DND-41 (cell line): ENCODE measurements around the gene GRIN2A.

Experiments used
- ATAC-seq: fragments of 200-7000 bp; cut with Tn5 transposase; 3 replicates; pipeline ENCODE4 v1.9.1; 2021; ENCODE audit warnings: low read depth; ENCODE audit not compliant: insufficient read depth
- DNase-seq: peaks from one replicate; pipeline ENCODE4 v3.0.0-alpha.2; 2020
- H2AFZ ChIP-seq: 2 replicates; pipeline ENCODE4 v1.6.0; 2012; ENCODE audit warnings: low read depth, low read length
- H3K27ac ChIP-seq: 2 replicates; pipeline ENCODE4 v1.5.1; 2012; ENCODE audit warnings: low read length, inconsistent platforms
- H3K27me3 ChIP-seq: fragments of 200-600 bp; sonication (generic); 2 replicates; pipeline ENCODE4 v1.6.0; 2012; ENCODE audit warnings: low read length, mild to moderate bottlenecking, inconsistent platforms; ENCODE audit not compliant: insufficient read depth, poor library complexity
- H3K36me3 ChIP-seq: 2 replicates; pipeline ENCODE4 v1.5.1; 2012; ENCODE audit warnings: low read length, inconsistent platforms; ENCODE audit not compliant: insufficient read depth
- H3K4me1 ChIP-seq: 2 replicates; pipeline ENCODE4 v1.5.1; 2012; ENCODE audit warnings: mild to moderate bottlenecking, low read length; ENCODE audit not compliant: insufficient read depth
- H3K4me2 ChIP-seq: 2 replicates; pipeline ENCODE4 v1.6.0; 2012; ENCODE audit warnings: mild to moderate bottlenecking, moderate library complexity, low read length, inconsistent platforms; ENCODE audit not compliant: insufficient read depth
- H3K4me3 ChIP-seq, 2 experiments: fragments of 200-600 bp in 1 of 2; shearing (Covaris generic) in 1 of 2; 2 replicates each; pipeline ENCODE4 v1.5.1; 2012 to 2016; ENCODE audit warnings: inconsistent platforms in 2 of 2, low read length in 2 of 2, mild to moderate bottlenecking in 2 of 2, low read depth in 1 of 2, moderate library complexity in 1 of 2
- H3K79me2 ChIP-seq: 2 replicates; pipeline ENCODE4 v1.6.0; 2012; ENCODE audit warnings: low read length, inconsistent platforms; ENCODE audit not compliant: insufficient read depth
- H3K9ac ChIP-seq: 2 replicates; pipeline ENCODE4 v1.6.0; 2012; ENCODE audit warnings: low read depth, mild to moderate bottlenecking, inconsistent platforms, low read length, moderate library complexity
- H3K9me3 ChIP-seq: 2 replicates; pipeline ENCODE4 v1.5.1; 2012; ENCODE audit warnings: low read length, moderate library complexity, mild to moderate bottlenecking, inconsistent platforms; ENCODE audit not compliant: insufficient read depth, severe bottlenecking
- H4K20me1 ChIP-seq: 2 replicates; pipeline ENCODE4 v1.6.0; 2012; ENCODE audit warnings: low read length; ENCODE audit not compliant: insufficient read depth
- EZH2 ChIP-seq: IDR thresholded peaks from 3 replicates; pipeline ENCODE4 v1.6.1; 2012; ENCODE audit warnings: borderline replicate concordance, low read depth, mild to moderate bottlenecking, moderate library complexity, low read length, inconsistent platforms; ENCODE audit not compliant: severe bottlenecking
- TF ChIP-seq, protein P1 (sequence below): IDR thresholded peaks from 2 replicates; pipeline ENCODE4 v1.5.1; 2012; ENCODE audit warnings: borderline replicate concordance, low read length, moderate library complexity, mild to moderate bottlenecking; ENCODE audit not compliant: poor library complexity, severe bottlenecking; ENCODE audit errors: extremely low read depth

GRIN2A gene

DNA sequence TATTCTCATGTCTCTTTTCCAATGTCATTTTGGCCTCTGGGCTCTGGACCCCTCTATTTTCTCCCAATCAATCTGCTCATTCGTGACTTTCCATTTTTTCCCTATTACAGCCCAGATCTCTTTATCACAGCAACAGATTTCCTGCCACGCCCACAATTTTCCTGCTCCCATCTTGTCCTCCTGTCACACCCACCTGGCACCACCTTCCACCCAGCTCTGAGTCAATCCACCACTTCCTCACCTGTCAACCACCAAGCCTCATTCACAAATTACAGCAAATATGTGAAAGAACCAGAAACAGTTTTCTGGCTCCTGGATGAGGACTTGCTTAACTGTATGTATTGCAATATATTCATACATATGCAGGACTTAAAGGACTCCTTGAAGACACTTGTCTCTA, 311.3 kb downstream of the GRIN2A start:
- Histone ChIP-seq H3K27ac (no peak overlapping the region), H3K9me3 (no peaks in the 10 kb centered on the region), H3K4me3 (no peak overlapping the region), H3K27me3 (peaks cover 4% of the 10 kb centered on the region), H3K4me1 (no peaks in the 10 kb centered on the region), H2AFZ (no peak overlapping the region), H3K4me2 (no peak overlapping the region), H4K20me1 (no peaks in the 10 kb centered on the region), H3K79me2 (no peaks in the 10 kb centered on the region), H3K9ac (no peak overlapping the region), H3K36me3 (no peaks in the 10 kb centered on the region)
- ATAC-seq (no peak), DNase-seq (no peak)
- TF ChIP-seq, protein P1, sequence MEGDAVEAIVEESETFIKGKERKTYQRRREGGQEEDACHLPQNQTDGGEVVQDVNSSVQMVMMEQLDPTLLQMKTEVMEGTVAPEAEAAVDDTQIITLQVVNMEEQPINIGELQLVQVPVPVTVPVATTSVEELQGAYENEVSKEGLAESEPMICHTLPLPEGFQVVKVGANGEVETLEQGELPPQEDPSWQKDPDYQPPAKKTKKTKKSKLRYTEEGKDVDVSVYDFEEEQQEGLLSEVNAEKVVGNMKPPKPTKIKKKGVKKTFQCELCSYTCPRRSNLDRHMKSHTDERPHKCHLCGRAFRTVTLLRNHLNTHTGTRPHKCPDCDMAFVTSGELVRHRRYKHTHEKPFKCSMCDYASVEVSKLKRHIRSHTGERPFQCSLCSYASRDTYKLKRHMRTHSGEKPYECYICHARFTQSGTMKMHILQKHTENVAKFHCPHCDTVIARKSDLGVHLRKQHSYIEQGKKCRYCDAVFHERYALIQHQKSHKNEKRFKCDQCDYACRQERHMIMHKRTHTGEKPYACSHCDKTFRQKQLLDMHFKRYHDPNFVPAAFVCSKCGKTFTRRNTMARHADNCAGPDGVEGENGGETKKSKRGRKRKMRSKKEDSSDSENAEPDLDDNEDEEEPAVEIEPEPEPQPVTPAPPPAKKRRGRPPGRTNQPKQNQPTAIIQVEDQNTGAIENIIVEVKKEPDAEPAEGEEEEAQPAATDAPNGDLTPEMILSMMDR: no peak
- TF ChIP-seq EZH2: no peak

DNA sequence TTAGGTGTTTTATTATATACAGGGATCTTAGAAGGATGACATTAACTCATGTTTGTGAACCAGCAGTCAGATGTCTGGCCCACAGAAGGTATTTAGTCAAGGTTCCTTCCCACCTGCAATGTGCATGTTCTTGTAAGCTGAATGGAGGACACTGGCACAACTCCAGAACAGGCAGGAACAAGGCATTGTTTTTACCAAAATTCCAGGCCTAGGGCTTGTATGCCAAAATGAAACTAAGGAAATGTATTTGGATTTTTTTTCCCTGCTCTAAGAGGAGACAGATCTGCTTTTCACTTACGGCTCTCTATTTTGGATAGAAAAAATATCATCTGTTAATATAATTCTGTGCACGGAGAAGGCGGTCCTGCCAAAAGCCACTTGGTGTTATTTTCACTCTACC, 312.5 kb downstream of the GRIN2A start:
- H3K79me2 ChIP-seq: no peaks in the 10 kb centered on the region
- no peak for DNase-seq

DNA sequence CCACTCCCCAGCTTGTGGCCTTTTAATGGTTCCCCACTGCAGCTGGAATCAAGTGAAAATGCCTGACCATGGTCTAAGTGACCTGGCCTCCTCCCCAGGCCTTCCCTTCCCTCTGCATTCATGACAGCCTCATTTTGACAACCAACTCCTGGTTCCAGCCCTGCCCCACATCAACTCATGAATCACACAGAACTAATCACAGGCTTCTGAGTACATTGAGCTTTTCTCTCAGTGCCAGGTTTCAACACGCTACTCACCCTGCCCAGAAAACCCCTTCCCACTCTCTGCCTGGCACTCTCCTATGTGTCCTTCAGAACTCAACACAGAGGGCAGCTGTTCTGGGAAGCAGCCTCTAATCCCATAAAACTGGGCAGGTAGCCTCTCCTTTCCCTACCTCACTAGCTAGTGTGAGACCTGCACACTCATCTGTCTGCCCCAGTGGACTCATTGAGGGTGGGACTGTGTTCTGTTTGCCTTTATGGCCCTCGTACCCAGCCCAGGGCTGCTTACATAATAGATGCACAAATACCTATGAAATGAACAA, 313.6 kb downstream of the GRIN2A start:
- Histone ChIP-seq H3K4me3 (no peak overlapping the region), H3K9me3 (no peaks in the 10 kb centered on the region), H4K20me1 (no peaks in the 10 kb centered on the region), H3K4me2 (no peak overlapping the region), H2AFZ (no peak overlapping the region), H3K27ac (no peak overlapping the region), H3K27me3 (peaks cover 4% of the 10 kb centered on the region), H3K79me2 (no peaks in the 10 kb centered on the region), H3K9ac (no peak overlapping the region), H3K4me1 (no peaks in the 10 kb centered on the region), H3K36me3 (no peaks in the 10 kb centered on the region)
- TF ChIP-seq, protein P1: no peak
- TF ChIP-seq EZH2: no peak
- no peak for ATAC-seq
- DNase-seq: no peak

More for the DNA sequence above, 312.5 kb downstream of the GRIN2A start:
- no peaks in the 10 kb centered on the region for H3K36me3 ChIP-seq
- H2AFZ ChIP-seq: no peak overlapping the region
- H3K4me3 ChIP-seq: no peak overlapping the region
- no peak for ATAC-seq
- no peak overlapping the region for H3K9ac ChIP-seq
- no peaks in the 10 kb centered on the region for H3K9me3 ChIP-seq
- TF ChIP-seq, protein P1: no peak
- no peak for TF ChIP-seq EZH2
- H3K4me1 ChIP-seq: no peaks in the 10 kb centered on the region
- no peak overlapping the region for H3K27ac ChIP-seq
- no peak overlapping the region for H3K4me2 ChIP-seq
- peaks cover 4% of the 10 kb centered on the region for H3K27me3 ChIP-seq
- no peaks in the 10 kb centered on the region for H4K20me1 ChIP-seq

DNA sequence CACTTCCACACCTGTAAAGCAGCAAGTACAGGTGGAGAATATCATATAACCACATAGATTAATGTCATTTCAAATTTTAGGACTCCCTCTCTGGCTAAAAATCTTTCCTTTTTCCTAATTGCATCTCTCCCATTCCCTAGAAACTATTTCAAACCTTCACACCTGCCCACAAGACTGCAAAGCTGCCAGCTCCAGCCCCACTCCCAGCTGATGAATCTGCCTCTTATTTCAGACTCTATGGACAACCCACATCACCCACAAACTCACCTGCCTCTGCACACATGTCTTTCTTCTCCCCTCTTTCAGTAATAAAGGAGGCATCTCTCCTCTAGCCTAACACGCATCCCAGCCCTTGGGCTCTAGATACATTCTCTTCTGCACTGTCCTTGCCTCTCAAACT, 315.1 kb downstream of the GRIN2A start:
- no peak for DNase-seq
- H3K36me3 ChIP-seq: no peaks in the 10 kb centered on the region
- no peaks in the 10 kb centered on the region for H3K9me3 ChIP-seq
- H3K27me3 ChIP-seq: peaks cover 11% of the 10 kb centered on the region
- H3K4me3 ChIP-seq: no peak overlapping the region
- no peak overlapping the region for H3K4me2 ChIP-seq
- no peak overlapping the region for H3K9ac ChIP-seq
- H4K20me1 ChIP-seq: no peaks in the 10 kb centered on the region
- no peaks in the 10 kb centered on the region for H3K4me1 ChIP-seq
- no peak for ATAC-seq
- H3K79me2 ChIP-seq: no peaks in the 10 kb centered on the region
- TF ChIP-seq, protein P1: no peak
- TF ChIP-seq EZH2: no peak
- H2AFZ ChIP-seq: no peak overlapping the region
- H3K27ac ChIP-seq: no peak overlapping the region
